ENCODE measurements around the gene TYK2.
"Not testable (repeated sequence)": the region's sequence is repeated elsewhere in the genome, so short reads cannot be mapped to it uniquely, and the experiment has no call there.

TYK2 gene

DNA sequence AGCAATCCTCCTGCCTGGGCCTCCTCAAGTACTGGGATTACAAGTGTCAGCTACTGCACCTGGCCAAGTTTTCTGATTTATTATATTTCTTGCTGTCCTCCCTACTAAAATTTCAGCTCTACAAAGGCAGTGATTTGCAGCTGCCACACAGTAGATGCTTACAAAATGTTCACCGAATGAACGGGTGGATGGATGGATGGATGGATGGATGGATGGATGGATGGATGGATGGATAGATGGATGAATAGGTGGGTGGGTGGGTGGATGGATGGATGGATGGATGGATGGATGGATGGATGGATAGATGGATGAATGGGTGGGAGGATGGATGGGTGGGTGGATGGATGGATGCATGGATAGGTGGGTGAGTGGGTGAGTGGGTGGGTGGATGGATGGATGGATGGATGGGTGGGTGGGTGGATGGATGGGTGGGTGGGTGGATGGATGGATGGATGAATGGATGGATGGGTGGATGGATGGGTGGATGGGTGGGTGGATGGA is 3.2 kb downstream of the TYK2 start:
- DNase-seq (ENCODE audit: low read depth in 2 of 2) = not testable (repeated sequence)

DNA sequence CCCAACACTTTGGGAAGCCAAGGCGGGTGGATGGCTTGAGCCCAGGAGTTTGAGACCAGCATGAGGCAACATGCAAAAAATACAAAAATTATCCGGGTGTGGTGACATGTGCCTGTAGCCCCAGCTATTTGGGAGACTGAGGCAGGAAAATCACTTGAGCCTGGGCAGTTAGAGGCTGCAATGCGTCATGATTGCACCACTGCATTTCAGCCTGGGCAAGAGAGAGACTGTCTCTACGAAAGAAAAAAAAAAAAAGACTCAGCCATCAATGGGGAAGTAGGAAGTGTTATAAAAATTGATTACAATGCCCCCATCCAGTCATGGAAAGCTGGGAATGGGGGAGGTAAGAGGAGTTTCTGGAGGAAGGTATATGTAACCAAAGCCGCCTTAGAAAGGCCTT is 5.4 kb downstream of the TYK2 start:
- no peak for DNase-seq (ENCODE audit: low read depth in 2 of 2)

DNA sequence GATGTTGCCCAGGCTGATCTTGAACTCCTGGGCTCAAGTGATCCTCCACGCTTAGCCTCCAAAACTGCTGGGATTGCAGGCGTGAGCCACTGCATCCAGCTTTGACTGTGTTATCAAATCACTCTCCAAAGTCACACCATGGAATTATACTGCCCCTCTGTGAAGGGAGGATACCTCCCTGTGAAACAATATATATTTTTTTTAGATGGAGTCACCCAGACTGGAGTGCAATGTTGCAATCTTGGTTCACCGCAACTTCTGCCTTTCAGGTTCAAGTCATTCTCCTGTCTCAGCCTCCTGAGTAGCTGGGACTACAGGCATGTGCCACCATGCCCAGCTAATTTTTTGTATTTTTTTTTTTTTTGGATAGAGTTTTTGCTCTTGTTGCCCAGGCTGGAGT is 7.7 kb downstream of the TYK2 start:
- no peak for DNase-seq (ENCODE audit: low read depth in 2 of 2)

DNA sequence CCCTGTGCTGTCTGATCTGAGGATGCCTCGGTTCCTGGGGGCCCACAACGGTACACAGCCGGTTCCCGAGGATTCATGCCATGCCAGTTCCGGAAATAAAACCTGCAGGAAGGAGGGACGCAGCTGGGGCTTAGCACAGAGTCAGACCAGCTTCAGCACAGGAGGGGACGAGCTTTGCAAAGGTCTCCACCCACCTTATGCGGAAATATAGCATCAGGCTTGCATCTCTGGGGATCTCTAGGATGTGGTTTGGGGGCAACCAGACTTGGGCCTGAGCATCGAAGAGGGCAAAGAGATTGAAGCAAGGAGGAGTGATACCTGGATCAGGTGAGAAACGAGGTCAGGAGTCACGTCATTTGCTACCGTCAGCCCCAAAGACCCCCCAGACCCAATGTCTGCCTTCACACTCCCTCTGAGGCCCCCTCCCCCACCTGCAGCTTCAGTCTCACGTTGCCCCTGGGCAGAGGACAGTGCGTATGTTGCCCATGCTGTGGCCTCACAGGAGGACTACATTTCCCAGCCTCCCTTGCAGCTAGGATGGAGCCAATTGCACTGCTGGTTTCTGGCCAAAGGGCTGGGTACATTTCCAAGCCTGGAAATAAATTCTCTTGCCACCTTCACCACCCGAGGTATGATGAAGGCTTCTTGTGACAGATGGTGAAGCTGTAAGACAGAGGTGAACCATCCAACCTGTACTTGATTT is 12.1 kb downstream of the TYK2 start:
- no peak for DNase-seq (ENCODE audit: low read depth in 2 of 2)

DNA sequence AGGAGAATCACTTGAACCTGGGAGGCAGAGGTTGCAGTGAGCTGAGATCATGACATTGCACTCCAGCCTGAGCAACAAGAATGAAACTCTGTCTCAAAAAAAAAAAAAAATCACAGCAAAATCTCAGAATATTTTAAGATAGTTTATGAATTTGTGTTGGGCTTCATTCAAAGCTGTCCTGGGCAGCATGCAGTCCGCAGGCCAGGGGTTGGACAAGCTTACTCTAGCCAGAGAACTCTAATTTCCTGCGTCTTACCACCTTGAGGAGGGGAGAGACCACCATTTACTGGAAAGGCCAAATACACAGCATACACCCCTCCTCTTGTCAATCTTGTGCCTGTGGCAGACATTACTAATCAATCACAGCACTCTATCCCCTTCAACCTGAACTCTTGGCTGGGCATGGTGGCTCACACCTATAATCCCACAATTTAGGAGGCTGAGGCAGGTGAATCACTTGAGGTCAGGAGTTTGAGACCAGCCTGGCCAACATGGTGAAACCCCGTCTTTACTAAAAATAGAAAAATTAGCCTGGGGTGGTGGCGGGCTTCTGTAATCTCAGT is 13.3 kb downstream of the TYK2 start:
- DNase-seq (ENCODE audit: low read depth in 2 of 2) = not testable (repeated sequence)

DNA sequence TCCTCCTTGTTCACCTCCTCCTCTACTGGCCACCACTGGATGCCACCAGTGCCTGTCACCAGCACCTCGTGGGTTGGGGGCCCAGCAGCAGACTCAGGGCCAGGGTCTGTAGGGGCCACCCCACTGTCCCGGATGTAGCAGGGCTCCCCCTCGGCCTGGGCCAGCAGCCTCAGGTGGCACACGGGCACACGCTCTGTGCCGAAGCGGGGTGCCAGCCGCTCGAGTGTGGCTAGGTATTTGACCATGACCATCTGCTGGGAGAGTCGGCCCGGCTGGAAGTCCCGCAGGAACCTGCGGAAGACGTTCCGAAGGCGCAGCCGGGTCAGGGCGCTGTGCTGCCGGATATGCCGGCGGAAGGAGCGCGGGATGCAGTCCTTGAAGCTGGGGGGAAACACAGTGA is 14.9 kb downstream of the TYK2 start:
- DNase-seq (ENCODE audit: low read depth in 2 of 2) = no peak

DNA sequence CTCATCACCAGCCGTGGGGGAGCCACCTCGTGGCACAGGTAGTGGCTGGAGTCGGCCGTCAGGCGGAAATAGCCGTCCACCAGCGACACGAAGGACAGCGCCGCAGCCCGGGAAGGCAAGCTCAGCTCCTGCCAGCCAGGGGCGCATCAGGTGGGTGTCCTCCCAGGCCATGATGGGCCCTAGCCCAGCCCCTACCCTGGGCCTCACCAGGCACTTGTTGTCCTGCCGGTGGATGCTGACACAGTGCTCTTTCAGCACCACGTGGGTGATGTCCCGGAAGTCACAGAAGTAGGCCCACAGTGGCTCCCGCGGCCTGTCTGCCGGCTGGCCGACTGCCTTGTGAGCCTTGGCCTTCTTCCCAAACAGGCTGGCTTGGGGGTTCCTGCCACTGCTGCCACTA is 15.7 kb downstream of the TYK2 start:
- no peak for DNase-seq (ENCODE audit: low read depth in 2 of 2)

DNA sequence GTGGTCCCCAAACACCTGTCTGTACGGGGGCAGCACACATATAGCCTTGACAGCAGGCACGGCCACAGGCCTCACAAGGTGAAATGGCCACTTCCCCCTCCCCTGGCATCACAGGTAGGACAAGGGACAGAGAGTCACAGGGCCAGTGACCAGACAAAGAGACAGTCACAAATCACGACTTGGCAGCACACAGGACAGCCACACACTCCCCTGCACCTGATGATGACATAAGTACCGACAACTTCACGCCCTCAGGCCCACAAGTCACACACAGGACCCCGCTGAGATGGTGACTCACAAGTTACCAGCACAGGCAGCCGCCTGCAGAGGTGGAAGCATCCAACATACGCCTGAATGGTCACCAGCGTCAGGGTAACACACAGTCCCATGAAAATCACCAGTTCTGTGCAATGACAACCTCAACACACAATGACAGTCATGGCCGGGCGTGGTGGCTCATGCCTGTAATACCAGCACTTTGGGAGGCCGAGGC is 16.5 kb downstream of the TYK2 start:
- DNase-seq (ENCODE audit: low read depth in 2 of 2) = no peak

DNA sequence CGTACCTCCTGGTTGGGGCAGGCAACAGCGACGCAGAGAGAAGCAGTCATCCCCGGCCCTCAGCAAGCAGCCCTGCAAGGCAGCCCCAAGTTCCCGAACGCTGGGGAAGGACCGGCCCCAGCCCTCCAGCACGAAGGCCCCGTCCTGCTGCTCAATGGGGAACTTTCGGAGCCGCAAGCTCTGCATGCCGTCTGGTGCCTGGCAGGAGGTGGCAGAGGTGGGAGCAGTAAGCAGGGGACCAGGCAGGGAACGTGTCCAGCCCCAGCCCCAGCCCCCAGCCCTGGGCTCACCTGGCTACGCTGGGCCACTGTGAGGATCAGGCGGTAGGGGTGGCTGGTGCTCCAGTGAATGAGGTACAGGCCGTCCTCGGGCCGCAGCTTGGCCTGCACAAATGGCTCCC is 18.1 kb downstream of the TYK2 start:
- DNase-seq (ENCODE audit: low read depth in 2 of 2) = no peak

DNA sequence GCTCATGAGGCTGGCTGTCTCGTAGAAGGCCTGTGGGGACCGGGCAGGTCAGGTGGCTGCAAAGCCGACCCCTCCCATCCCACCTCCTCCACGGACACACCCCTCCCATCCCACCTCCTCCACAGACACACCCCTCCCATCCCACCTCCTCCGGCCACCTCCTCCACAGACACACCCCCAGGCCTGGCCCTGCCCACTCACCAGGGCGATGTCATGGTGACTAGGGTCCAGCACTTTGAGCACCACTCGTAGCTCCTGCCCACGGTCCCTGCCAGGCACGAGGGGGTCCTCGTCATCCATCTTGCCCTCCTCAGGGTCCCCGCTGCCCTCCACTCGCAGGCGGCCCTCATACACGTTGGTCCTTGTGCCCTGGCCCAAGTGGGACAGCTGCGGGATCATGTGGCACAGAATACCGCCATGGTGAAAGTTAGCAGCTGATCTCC is 18.8 kb downstream of the TYK2 start:
- DNase-seq (ENCODE audit: low read depth in 2 of 2) = no peak

DNA sequence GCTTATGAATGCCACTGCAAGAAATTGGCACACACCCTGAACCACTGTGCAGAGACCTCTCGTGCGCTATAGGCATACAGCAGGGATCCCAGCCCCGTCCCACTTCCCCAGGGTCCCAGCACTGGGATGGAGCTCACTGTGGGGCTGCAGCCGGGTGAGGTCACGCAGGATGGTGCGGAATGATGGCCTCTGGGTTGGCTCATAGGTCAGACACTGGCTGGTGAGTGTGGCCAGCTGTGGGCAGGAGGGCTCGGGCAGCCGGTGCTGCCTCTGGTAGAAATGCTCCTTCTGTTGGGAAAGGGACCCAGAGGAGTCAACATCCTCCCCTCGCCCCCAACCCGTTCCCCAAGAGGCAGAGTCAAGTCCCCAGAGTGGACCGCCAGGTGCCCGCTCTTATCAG is 23.9 kb downstream of the TYK2 start:
- DNase-seq (ENCODE audit: low read depth in 2 of 2) = no peak

DNA sequence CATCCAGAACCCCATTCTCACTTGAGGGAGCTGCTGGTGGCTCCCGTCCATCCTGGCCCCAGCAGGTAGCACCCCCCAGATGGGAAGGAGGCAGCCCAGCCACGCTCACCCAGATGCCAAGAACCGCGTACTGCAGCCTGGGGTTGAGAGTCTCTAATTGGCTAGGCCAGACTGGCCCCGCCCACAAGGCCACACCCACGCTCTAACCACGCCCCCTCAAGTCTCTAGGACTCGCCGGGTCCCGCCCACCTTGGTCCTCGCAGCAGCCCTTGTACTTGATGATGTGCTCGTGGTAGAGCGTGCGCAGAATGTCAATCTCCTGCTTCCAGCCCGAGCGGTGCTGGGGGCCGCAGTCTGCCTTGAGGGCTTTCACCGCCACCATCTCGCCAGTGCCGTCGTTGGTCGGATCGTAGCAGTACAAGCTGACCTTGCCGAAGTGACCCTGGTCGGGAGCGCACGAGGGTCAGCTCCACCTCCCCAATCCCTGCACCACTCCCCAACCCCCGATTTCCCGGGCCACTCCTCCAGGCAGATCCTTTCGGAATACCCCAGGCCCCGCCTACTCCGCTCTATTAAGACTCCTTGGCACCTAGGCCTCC is 26.5 kb downstream of the TYK2 start:
- peak in 1 of 2 donors; percentile 12 for DNase-seq (ENCODE audit: low read depth in 2 of 2)

DNA sequence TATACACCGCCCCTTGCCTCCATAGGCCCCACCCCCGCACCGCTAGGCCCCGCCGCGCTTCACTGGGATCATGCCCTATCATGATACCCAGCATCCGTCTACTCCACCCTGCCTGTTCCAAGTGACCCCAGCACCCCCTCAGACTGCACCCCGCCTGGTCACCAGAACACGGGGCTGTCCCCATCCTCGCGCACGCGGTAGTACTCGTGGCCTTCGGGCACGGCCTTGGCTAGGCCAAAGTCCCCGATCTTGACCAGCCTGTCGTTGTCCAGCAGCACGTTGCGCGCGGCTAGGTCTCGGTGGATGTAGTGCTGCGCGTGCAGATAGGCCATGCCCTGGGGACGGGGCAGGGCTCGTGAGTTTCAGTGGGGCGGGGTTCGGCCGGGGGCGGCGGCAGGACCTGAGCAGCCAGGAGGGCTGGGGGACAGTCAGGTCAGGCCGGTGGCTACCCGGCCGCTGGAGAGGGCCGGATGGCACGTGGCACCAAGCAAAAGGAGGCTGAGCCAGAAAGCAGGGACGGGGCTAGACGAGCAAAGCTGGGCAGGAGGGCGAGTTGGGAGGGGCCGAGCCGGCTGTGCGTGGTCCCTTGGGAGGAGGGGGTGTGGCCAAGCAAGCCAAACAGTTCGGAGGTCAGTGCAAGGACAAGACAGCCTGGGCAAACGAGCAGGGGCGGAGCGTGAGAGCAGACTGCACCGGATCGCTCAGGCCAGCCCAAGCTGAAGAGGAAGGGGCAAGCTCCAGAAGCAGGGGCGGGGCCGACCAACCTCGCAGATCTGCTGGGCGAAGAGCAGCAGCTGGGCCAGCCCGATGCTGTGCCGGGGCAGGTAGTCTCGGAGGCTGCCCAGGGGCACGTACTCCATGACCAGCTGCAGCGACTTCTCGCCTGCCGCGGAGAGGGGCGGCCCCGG is 27.4 kb downstream of the TYK2 start:
- DNase-seq (ENCODE audit: low read depth in 2 of 2) = no peak

DNA sequence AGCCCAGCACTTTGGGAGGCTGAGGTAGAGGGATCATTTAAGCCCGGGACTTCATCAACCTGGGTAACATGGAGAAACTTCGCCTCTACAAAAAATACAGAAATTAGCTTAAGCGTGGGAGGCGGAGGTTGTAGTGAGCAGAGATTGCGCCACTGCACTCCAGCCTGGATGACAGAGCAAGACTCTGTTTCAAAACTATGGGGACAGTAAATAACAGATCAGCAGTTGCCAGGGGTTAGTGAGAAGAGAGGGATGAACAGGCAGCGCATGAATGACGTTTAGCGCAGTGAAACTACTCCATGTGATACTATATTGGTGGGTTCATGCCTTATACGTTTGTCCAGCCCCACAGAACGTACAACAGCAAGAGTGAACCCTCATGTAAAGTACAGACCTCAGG is 33.9 kb downstream of the TYK2 start:
- no peak for DNase-seq (ENCODE audit: low read depth in 2 of 2)

DNA sequence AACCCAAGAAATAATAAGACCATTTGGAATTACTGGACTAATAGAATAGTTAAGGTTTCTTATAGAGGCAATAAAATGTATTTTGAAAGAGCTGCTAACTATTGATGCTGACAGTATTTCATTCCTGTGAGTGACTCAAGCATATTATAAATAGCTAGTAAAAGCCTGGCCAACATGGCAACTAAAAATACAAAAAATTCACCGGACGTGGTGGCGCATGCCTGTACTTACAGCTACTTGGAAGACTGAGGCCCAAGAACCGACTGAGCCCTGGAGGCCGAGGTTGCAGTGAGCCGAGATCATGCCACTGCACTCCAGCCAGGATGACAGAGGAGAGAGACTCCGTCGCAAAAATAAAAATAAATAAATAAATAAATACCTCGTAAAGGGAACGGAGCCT is 35.6 kb downstream of the TYK2 start:
- DNase-seq (ENCODE audit: low read depth in 2 of 2) = no peak

DNA sequence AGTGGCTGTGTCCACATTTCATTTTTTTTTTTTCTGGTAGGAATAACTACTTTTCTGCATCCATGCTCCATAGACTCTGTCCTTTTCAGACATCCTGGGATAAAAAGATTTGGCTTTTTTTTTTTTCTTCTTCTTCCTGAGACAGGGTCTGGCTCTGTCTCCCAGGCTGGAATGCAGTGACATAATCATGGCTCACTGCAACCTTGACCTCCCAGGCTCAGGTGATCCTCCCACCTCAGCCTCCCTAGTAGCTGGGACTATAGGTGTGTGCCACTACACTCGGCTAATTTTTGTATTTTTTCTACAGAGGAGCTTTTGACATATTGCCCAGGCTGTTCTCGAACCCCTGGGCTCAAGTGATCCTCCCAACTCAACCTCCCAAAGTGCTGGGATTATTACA is 36.9 kb downstream of the TYK2 start:
- DNase-seq (ENCODE audit: low read depth in 2 of 2) = no peak

DNA sequence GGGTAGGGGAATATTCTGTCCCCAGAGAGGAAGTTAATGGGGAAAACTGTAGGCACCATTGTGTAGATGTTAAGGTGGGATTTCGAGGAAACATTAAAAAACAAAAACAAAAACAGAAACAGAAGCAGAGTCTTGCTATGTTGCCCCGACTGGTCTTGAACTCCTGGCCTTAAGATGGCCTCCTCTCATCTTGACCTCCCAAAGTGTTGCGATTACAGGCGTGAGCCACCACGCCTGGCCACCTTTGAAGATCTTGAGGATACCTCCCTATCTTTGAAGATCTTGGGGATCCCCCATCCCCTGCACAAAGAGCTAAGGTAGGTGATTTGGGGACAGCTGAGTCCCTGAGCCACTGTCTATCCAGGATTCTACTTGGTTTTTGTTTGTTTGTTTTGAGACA is 40.4 kb downstream of the TYK2 start:
- no peak for DNase-seq (ENCODE audit: low read depth in 2 of 2)

DNA sequence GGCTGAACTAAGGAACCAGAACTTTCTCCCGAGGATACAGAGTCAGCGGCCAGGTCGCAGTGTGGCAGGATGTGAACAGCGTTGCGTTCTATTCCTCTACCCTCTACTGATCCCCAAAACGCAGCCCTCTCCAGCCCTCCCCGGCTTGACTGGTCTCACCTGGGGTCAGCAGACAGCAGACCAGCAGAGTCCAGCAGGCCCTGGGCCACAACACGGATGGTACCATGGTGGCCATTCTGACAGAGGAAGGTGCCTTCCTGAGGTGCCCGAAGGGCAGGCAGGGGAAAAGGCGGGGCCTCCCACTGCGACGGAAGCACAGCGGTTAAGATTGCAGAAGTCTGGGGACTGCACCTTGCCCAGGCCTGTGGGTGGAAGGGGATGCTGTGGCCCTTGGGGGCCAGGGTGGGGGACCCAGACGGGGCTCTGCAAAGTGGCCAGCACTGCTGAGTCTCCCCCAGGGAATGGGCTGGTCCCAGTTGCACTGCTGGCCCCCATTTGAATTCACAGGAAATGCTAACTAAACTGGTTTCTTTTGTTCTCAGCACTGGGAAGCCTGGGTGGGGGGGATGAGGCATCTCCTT is 40.9 kb downstream of the TYK2 start, which contains the start of gene ICAM3:
TSS of gene ICAM3 (minus strand) at position 245 of the 581 bp plus-strand sequence. CDS start at position 235, 10 bp downstream.
- peak; percentile 38 to 43 for DNase-seq (ENCODE audit: low read depth in 2 of 2)

DNA sequence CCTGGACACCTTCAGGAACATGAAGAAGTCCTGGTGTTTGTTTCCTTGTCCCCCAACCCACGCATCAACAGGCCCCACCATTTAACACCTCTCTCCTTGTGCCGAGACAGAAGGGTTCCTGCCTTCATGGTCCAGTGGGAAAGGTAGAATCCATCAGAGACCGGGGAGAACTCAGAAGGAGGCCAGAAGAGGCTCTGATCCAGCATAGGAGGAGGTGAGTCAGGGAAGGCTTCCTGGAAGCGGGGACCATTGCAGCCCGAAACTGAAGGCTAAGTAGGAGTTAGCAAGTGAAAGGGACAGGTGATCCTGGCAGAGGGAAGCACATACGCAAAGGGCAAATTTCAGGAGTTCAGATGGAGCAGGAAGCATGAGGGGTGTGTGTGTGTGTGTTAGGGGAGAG is 41.4 kb downstream of the TYK2 start:
- no peak for DNase-seq (ENCODE audit: low read depth in 2 of 2)

DNA sequence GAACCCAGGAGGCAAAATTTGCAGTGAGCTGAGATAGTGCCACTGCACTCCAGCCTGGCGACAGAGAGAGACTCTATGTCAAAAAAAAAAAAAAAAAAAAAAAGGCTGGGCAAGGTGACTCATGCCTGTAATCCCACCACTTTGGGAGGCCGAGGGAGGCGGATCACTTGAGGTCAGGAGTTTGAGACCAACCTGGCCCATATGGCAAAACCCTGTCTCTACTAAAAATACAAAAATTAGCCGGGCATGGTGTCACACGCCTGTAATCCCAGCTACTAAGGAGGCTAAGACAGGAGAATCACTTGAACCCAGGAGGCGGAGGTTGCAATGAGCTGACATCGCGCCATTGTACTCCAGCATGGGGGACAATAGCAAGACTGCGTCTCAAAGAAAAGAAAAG is 43.6 kb downstream of the TYK2 start:
- not testable (repeated sequence) for DNase-seq (ENCODE audit: low read depth in 2 of 2)

DNA sequence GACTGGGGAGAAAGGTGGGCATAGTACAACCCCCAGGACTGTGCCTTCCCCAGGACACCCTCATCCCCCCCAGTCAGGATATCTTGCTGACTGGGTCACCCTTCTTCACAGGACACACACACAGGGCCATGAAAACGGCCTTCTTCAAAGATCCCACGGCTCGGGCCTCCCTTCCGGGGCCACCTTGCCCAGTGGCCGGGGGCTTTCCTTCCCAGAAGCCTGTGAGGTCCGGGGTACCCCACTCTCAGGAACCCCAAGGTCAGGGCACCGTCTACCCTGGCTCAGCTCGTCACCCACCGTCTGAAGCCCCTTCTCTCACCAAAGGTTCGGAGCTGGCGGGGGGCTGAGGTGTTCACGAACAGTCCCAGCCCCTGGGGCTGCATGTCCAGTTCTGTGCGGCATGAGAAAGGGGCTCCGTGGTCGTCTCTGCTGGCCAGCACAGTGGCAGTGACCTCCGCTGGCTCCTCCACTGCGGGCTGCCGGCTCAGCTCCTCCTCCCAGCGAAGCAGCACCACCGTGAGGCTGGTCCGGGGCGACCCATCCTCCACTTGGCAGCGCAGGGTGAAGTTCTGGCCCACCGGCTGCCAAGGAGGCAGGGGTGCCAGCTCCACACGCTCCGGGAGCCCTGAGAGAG is 44.9 kb downstream of the TYK2 start:
- no peak for DNase-seq (ENCODE audit: low read depth in 2 of 2)

All from stimulated activated CD8-positive, alpha-beta memory T cell treated with anti-CD3 and anti-CD28 coated beads, Interleukin-2, amount 100 ng/mL, for 1 hour (primary cell).